K562 (cell line): Measurements from ENCODE around the gene CBX4. TPM values are rescaled to one million over a fixed set of nuclear protein-coding genes. Genes with fewer than 3 reads are reported as not detected.

Experiments used
- ATAC-seq: fragments of 200-7000 bp; cut with Tn5 transposase; 3 replicates; pipeline ENCODE4 v1.9.1; 2020; ENCODE audit warnings: moderate library complexity
- BruUV-seq: library from RNA; stranded (reverse); fragments of 400-500 nt; replicated peaks from 2 replicates; lab custom pipeline; 2021; lab: Mats Ljungman, UMichigan
- CTCF ChIA-PET: fragments of 300-600 bp; formaldehyde crosslinking; extraction: SDS; loops from one replicate; lab custom pipeline; 2021; ENCODE audit warnings: low intra/inter-chr PET ratio; lab: Yijun Ruan, JAX
- POLR2A ChIA-PET: fragments of 300-600, 350-650 bp; sonication (Branson Sonifier 250); formaldehyde crosslinking; extraction: SDS; loops from one replicate; lab custom pipeline; 2021; ENCODE audit warnings: antibody characterized with exemption, inconsistent platforms; lab: Yijun Ruan, JAX
- DNase-seq, 4 experiments: peaks; one replicate each; pipeline versions ENCODE4 v3.0.0 to v3.0.0-alpha.2; 2011 to 2018; ENCODE audit warnings: low spot score in 3 of 4, mixed read lengths in 3 of 4; ENCODE audit errors: extremely low read depth in 1 of 4
- FAIRE-seq: peaks from 2 replicates; lab custom pipeline; 2011; peaks lifted over from hg19 to GRCh38; lab: Jason Lieb, UNC
- H2AFZ ChIP-seq: 2 replicates; pipeline ENCODE4 v1.6.0; 2011; ENCODE audit warnings: low read depth, low read length, control low read depth, inconsistent platforms
- H3K27ac ChIP-seq: fragments of 200-600 bp; 3 replicates; pipeline ENCODE4 v1.8.0; 2011; ENCODE audit warnings: low read depth, mild to moderate bottlenecking, control low read depth, inconsistent platforms, low read length, moderate library complexity, mixed read lengths; ENCODE audit errors: extremely low read depth
- H3K27me3 ChIP-seq, 2 experiments: fragments of 300-600 bp in 1 of 2; 2 replicates in 1 of 2; 3 replicates in 1 of 2; pipeline versions ENCODE4 v1.6.0 to v1.8.0; 2011; ENCODE audit warnings: inconsistent platforms in 2 of 2, low read length in 2 of 2, mild to moderate bottlenecking in 1 of 2, mixed read lengths in 1 of 2, moderate library complexity in 1 of 2; ENCODE audit not compliant: control insufficient read depth in 2 of 2, insufficient read depth in 2 of 2
- H3K36me3 ChIP-seq: fragments of 300-600 bp; 3 replicates; pipeline ENCODE4 v1.8.0; 2011; ENCODE audit warnings: mild to moderate bottlenecking, low read length, inconsistent platforms; ENCODE audit not compliant: control insufficient read depth, insufficient read depth
- H3K4me1 ChIP-seq, 2 experiments: fragments of 200-600 bp in 1 of 2; replicated peaks in 1 of 2; 2 replicates in 1 of 2; 3 replicates in 1 of 2; pipeline versions ENCODE4 v1.5.1 to v1.8.0; 2011; ENCODE audit warnings: inconsistent platforms in 2 of 2, low read length in 2 of 2, mild to moderate bottlenecking in 1 of 2, mixed read lengths in 1 of 2, moderate library complexity in 1 of 2; ENCODE audit not compliant: control insufficient read depth in 2 of 2, insufficient read depth in 2 of 2
- H3K4me2 ChIP-seq: 2 replicates; pipeline ENCODE4 v1.6.1; 2011; ENCODE audit warnings: low read length, control low read depth, inconsistent platforms, mixed read lengths; ENCODE audit not compliant: insufficient read depth
- H3K4me3 ChIP-seq: fragments of 200-600 bp; sonication (generic), shearing (Covaris generic); 2 replicates; pipeline ENCODE4 v1.5.1; 2016; ENCODE audit warnings: control low read depth, inconsistent platforms
- H3K79me2 ChIP-seq: fragments of 200-600 bp; 3 replicates; pipeline ENCODE4 v1.8.0; 2011; ENCODE audit warnings: low read length, inconsistent platforms; ENCODE audit not compliant: control insufficient read depth, insufficient read depth
- H3K9ac ChIP-seq, 2 experiments: 2 replicates each; pipeline versions ENCODE4 v1.6.0 to v1.6.1; 2011; ENCODE audit warnings: low read depth in 2 of 2, low read length in 2 of 2, control low read depth in 1 of 2, inconsistent platforms in 1 of 2, mild to moderate bottlenecking in 1 of 2, mixed read lengths in 1 of 2; ENCODE audit not compliant: insufficient read depth in 1 of 2
- H3K9me1 ChIP-seq: one replicate; pipeline ENCODE4 v1.6.0; 2011; ENCODE audit warnings: inconsistent platforms, mild to moderate bottlenecking, low read length, moderate library complexity; ENCODE audit not compliant: control insufficient read depth, insufficient read depth
- H3K9me3 ChIP-seq: replicated peaks from 2 replicates; pipeline ENCODE4 v1.5.1; 2011; ENCODE audit warnings: low read depth, low read length, inconsistent platforms; ENCODE audit not compliant: control insufficient read depth, insufficient read depth
- H4K20me1 ChIP-seq: replicated peaks from 2 replicates; pipeline ENCODE4 v1.6.1; 2011; ENCODE audit warnings: low read length, inconsistent platforms, mixed read lengths; ENCODE audit not compliant: control insufficient read depth, insufficient read depth
- CBFA2T2 ChIP-seq: fragments of 450-650 bp; conservative IDR thresholded peaks from 2 replicates; pipeline ENCODE4 v1.6.1; 2017; ENCODE audit warnings: mild to moderate bottlenecking
- CTBP1 ChIP-seq: fragments of 450-650 bp; IDR thresholded peaks from 2 replicates; pipeline ENCODE4 v1.6.1; 2016; ENCODE audit warnings: borderline replicate concordance
- EHMT2 ChIP-seq: fragments of 450-650 bp; IDR thresholded peaks from 2 replicates; pipeline ENCODE4 v1.6.1; 2018; ENCODE audit warnings: antibody characterized with exemption
- FOSL1 ChIP-seq: fragments of 200-800 bp; sonication (Bioruptor generic); conservative IDR thresholded peaks from 2 replicates; pipeline ENCODE4 v1.6.1; 2016; ENCODE audit warnings: missing genetic modification characterization, missing compliant biosample characterization
- KLF16 ChIP-seq: IDR thresholded peaks from 2 replicates; pipeline ENCODE4 v1.6.1; 2016; ENCODE audit warnings: antibody characterized with exemption
- MTA2 ChIP-seq: fragments of 450-650 bp; IDR thresholded peaks from 2 replicates; pipeline ENCODE4 v1.6.1; 2016; ENCODE audit warnings: low read depth
- NFIC ChIP-seq: fragments of 450-650 bp; IDR thresholded peaks from 2 replicates; pipeline ENCODE4 v1.6.1; 2017; ENCODE audit warnings: mild to moderate bottlenecking, inconsistent platforms
- RFX5 ChIP-seq: IDR thresholded peaks from 2 replicates; pipeline ENCODE4 v1.6.1; 2011; ENCODE audit warnings: low read depth, mild to moderate bottlenecking, improper control_type of control experiment, low read length
- SRSF9 ChIP-seq: fragments of 200-400 bp; formaldehyde crosslinking; IDR thresholded peaks from 2 replicates; pipeline ENCODE4 v1.6.1; 2017; ENCODE audit warnings: low read depth, low read length, borderline replicate concordance
- STAT5A ChIP-seq: IDR thresholded peaks from 2 replicates; pipeline ENCODE4 v1.6.1; 2012; ENCODE audit warnings: low read length, inconsistent platforms, borderline replicate concordance
- TFAP4 ChIP-seq: sonication (generic); formaldehyde crosslinking; IDR thresholded peaks from 2 replicates; pipeline ENCODE4 v1.8.0; 2022; ENCODE audit warnings: missing genetic modification reagents, mild to moderate bottlenecking, moderate library complexity, borderline replicate concordance
- ZFP30 ChIP-seq: fragments of 250-450 bp; sonication (Bioruptor Pico); IDR thresholded peaks from 2 replicates; pipeline ENCODE4 v1.8.0; 2022; ENCODE audit warnings: moderate library complexity, mild to moderate bottlenecking, inconsistent platforms, borderline replicate concordance
- ZNF263 ChIP-seq: sonication (generic); formaldehyde crosslinking; IDR thresholded peaks from 2 replicates; pipeline ENCODE4 v1.8.0; 2022; ENCODE audit warnings: mild to moderate bottlenecking, missing genetic modification reagents, borderline replicate concordance
- ZNF707 ChIP-seq: fragments of 250-450 bp; sonication (Bioruptor Pico); conservative IDR thresholded peaks from 2 replicates; pipeline ENCODE4 v1.8.0; 2022; ENCODE audit warnings: inconsistent platforms, mild to moderate bottlenecking, moderate library complexity
- WGBS: fragments of 100-300 bp; shearing (Covaris generic); methylation state at CpG from one replicate; pipeline ENCODE4 v1.1.6; 2016; ENCODE audit warnings: low coverage, mixed read lengths; ENCODE audit not compliant: insufficient coverage; ENCODE audit errors: missing lambda C conversion rate; 5-methylcytosine and 5-hydroxymethylcytosine counted together
- in situ Hi-C: fragments of 300-500 bp; cut with MboI; formaldehyde crosslinking; loops from 4 replicates; pipeline ENCODE4 v1.15.0; 2018; ENCODE audit warnings: inconsistent platforms, mixed read lengths
- intact Hi-C: fragments of 100-400 bp; cut with micrococcal nuclease; formaldehyde crosslinking; loops from 2 replicates; pipeline ENCODE4 v1.14.2; 2022
- polyA plus RNA-seq, 8 experiments: library from polyadenylated mRNA; depleted of rRNA in 4 of 8; stranded (reverse) in 5 of 8; unstranded in 3 of 8; fragments of >200 nt; fragmentation: Nextera tagmentation in 2 of 8; fragmentation: Illumina TruSeq in 1 of 8; extraction: Ambion mirVana in 2 of 8; extraction: Trizol in 1 of 8; gene quantifications; 2 replicates each; pipeline versions ENCODE4 v1.2.1 to v1.2.3, GENCODE V29; 2011 to 2014; ENCODE audit warnings: inconsistent platforms in 1 of 8, missing spikeins in 1 of 8
- total RNA-seq, 7 experiments: library from RNA; depleted of rRNA in 6 of 7; stranded (reverse); fragments of >200 nt in 6 of 7; fragmentation: Illumina TruSeq in 2 of 7; extraction: Trizol in 2 of 7; gene quantifications; 2 replicates each; pipeline versions ENCODE4 v1.2.1 to v1.2.3, GENCODE V29; 2011 to 2021; ENCODE audit warnings: low replicate concordance in 1 of 7
- TF ChIP-seq, protein P1 (sequence below), 2 experiments: fragments of 150-350 bp in 1 of 2; IDR thresholded peaks; 2 replicates each; pipeline ENCODE4 v1.6.1; 2012 to 2016; ENCODE audit warnings: low read depth in 2 of 2, low read length in 2 of 2, mild to moderate bottlenecking in 1 of 2, moderate library complexity in 1 of 2
- TF ChIP-seq, protein P2 (sequence below): fragments of 450-650 bp; IDR thresholded peaks from 2 replicates; pipeline ENCODE4 v1.7.1; 2018; ENCODE audit warnings: mild to moderate bottlenecking, low read depth; ENCODE audit not compliant: partially characterized antibody

The CBX4 gene
- total and polyA plus RNA-seq, 9 of the 15 experiments (the other 6 are each of a cell fraction or from before 2014, with no cell fraction given), result 0.98 to 50.5 (median 10.0) TPM

DNA sequence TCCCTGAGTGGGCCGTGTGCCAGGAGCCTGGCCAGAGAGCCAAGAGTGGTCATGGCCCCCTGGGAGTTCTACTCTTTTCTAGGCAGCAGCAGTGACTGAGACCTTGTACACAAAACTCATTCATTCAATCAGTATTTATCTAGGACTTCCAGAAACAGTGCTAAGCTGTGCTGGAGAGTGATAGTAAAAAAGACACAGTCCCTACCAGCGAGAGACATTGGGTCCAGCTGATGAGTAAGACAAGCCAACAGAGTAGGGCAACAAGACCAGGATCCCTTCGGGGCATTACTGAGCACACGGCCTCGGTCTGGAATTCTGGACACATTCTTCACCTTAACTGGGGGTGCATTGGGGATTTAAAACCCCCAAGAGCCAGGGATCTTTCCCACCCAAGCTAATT, 20.2 kb downstream of the CBX4 start:
- ChIA-PET CTCF (no interaction called here), POLR2A (interaction anchor here (0.5 to 18.8 kb wide), 7 partner anchors 8 to 142 kb away, joined by 3 to 386 read pairs (median 5); partner anchors contain the start of genes CBX4 and CBX8)
- DNase-seq (peak in 2 of 4 experiments; percentile 66 to 77), ATAC-seq (peak; percentile 81), FAIRE-seq (peak; percentile 74)
- H3K4me3 ChIP-seq, result no peak overlapping the region
- no peaks in the 10 kb centered on the region for H3K27me3 ChIP-seq
- no TSS peak for BruUV-seq
- no peaks in the 10 kb centered on the region for H3K9me3 ChIP-seq
- no peak overlapping the region for H2AFZ ChIP-seq
- peak overlapping the region in 1 of 2 experiments; percentile 45; a peak in 1 of 4 replicates for H3K9ac ChIP-seq
- H3K4me2 ChIP-seq, result 0 out of 2 replicates have a peak overlapping the region, but pooled peaks have one; percentile 2
- no peaks in the 10 kb centered on the region for H3K9me1 ChIP-seq
- peak overlapping the region; percentile 16; the same call in 1 of the 3 replicates for H3K27ac ChIP-seq
- no peaks in the 10 kb centered on the region for H4K20me1 ChIP-seq
- H3K4me1 ChIP-seq, result peaks cover 41 to 59% of the 10 kb centered on the region in 2 experiments
- no peaks in the 10 kb centered on the region for H3K36me3 ChIP-seq
- intact Hi-C loops (no loop called here), in situ Hi-C loops (no loop called here)
- WGBS, result 3% methylated on average over 5 of the region's 5 CpGs
- no peaks in the 10 kb centered on the region for H3K79me2 ChIP-seq
- TF ChIP-seq ZNF707 (CRISPR knock-in tag) (no peak), FOSL1 (tag) (peak; percentile 56), RFX5 (no peak), ZFP30 (no peak), NFIC (peak; percentile 65), EHMT2 (peak; percentile 65), KLF16 (peak; percentile 37; the same call in 1 of the 2 replicates), TFAP4 (peak; percentile 76), SRSF9 (no peak), CTBP1 (peak; percentile 10; the same call in 1 of the 2 replicates), STAT5A (peak; percentile 59; the same call in 1 of the 2 replicates), MTA2 (peak; percentile 74), ZNF263 (no peak), CBFA2T2 (peak; percentile 80)
- TF ChIP-seq, protein P1, sequence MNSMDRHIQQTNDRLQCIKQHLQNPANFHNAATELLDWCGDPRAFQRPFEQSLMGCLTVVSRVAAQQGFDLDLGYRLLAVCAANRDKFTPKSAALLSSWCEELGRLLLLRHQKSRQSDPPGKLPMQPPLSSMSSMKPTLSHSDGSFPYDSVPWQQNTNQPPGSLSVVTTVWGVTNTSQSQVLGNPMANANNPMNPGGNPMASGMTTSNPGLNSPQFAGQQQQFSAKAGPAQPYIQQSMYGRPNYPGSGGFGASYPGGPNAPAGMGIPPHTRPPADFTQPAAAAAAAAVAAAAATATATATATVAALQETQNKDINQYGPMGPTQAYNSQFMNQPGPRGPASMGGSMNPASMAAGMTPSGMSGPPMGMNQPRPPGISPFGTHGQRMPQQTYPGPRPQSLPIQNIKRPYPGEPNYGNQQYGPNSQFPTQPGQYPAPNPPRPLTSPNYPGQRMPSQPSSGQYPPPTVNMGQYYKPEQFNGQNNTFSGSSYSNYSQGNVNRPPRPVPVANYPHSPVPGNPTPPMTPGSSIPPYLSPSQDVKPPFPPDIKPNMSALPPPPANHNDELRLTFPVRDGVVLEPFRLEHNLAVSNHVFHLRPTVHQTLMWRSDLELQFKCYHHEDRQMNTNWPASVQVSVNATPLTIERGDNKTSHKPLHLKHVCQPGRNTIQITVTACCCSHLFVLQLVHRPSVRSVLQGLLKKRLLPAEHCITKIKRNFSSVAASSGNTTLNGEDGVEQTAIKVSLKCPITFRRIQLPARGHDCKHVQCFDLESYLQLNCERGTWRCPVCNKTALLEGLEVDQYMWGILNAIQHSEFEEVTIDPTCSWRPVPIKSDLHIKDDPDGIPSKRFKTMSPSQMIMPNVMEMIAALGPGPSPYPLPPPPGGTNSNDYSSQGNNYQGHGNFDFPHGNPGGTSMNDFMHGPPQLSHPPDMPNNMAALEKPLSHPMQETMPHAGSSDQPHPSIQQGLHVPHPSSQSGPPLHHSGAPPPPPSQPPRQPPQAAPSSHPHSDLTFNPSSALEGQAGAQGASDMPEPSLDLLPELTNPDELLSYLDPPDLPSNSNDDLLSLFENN (IDR thresholded peaks at IDR 0.05; ENCODE audit: low read depth in 2 of 2, low read length in 2 of 2), result peak in 1 of 2 experiments; percentile 45; a peak in 1 of 4 replicates
- TF ChIP-seq, protein P2, sequence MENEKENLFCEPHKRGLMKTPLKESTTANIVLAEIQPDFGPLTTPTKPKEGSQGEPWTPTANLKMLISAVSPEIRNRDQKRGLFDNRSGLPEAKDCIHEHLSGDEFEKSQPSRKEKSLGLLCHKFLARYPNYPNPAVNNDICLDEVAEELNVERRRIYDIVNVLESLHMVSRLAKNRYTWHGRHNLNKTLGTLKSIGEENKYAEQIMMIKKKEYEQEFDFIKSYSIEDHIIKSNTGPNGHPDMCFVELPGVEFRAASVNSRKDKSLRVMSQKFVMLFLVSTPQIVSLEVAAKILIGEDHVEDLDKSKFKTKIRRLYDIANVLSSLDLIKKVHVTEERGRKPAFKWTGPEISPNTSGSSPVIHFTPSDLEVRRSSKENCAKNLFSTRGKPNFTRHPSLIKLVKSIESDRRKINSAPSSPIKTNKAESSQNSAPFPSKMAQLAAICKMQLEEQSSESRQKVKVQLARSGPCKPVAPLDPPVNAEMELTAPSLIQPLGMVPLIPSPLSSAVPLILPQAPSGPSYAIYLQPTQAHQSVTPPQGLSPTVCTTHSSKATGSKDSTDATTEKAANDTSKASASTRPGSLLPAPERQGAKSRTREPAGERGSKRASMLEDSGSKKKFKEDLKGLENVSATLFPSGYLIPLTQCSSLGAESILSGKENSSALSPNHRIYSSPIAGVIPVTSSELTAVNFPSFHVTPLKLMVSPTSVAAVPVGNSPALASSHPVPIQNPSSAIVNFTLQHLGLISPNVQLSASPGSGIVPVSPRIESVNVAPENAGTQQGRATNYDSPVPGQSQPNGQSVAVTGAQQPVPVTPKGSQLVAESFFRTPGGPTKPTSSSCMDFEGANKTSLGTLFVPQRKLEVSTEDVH, result no peak
